Lower leg skin (tissue), 3 donors: ENCODE data around the gene TOR1AIP2.

Experiments
- CTCF ChIP-seq, 3 donors: fragments of 450-650 bp; IDR thresholded peaks; one replicate each; pipeline ENCODE4 v1.5.1; 2016; ENCODE audit warnings: antibody characterized with exemption in 3 of 3, mild to moderate bottlenecking in 3 of 3, moderate library complexity in 2 of 3
- POLR2A ChIP-seq, 2 donors: fragments of 450-650 bp; IDR thresholded peaks; one replicate each; pipeline ENCODE4 v1.6.1; 2016 to 2017; ENCODE audit warnings: antibody characterized with exemption in 2 of 2, mild to moderate bottlenecking in 1 of 2, moderate library complexity in 1 of 2

- no peak for TF ChIP-seq CTCF (IDR thresholded peaks at IDR 0.05)
- no peak for TF ChIP-seq POLR2A (IDR thresholded peaks at IDR 0.05)
These were observed 70.3 kb downstream of the TOR1AIP2 start for GRCh38 chr1:179807291-179807690.
